ENCODE measurements around the gene IPO9. TPM values are rescaled to one million over a fixed set of nuclear protein-coding genes. Genes with fewer than 3 reads are reported as not detected.
"Not testable (repeated sequence)": the region's sequence is repeated elsewhere in the genome, so short reads cannot be mapped to it uniquely, and the experiment has no call there.

Gene IPO9
- total RNA-seq, 4 donors from 2014 or later, result 2.0 to 13.0 (median 7.9) TPM

GRCh38 chr1:201900476-201900875, 71.5 kb downstream of the IPO9 start:
- Histone ChIP-seq H3K4me3 (no peak overlapping the region), H3K4me1 (peaks cover 7 to 63% (median 23%) of the 10 kb centered on the region in 4 donors), H3K36me3 (no peaks in the 10 kb centered on the region), H3K27me3 (no peaks in the 10 kb centered on the region), H3K27ac (peak overlapping the region; percentile 64 to 86 (median 74)), H3K9me3 (no peaks in the 10 kb centered on the region)
- in situ Hi-C loops (cut with MboI; ENCODE audit: low pct_ligation_motif_present in 1 of 4, low pct_unique_long_range_greater_than_20kb in 1 of 4, low sequenced_read_pairs in 3 of 4), result no loop called here
- 73 to 78% methylated on average over 5 of the region's 5 CpGs for WGBS, 2 donors (ENCODE audit: low coverage in 1 of 2)
- TF ChIP-seq, protein P1, sequence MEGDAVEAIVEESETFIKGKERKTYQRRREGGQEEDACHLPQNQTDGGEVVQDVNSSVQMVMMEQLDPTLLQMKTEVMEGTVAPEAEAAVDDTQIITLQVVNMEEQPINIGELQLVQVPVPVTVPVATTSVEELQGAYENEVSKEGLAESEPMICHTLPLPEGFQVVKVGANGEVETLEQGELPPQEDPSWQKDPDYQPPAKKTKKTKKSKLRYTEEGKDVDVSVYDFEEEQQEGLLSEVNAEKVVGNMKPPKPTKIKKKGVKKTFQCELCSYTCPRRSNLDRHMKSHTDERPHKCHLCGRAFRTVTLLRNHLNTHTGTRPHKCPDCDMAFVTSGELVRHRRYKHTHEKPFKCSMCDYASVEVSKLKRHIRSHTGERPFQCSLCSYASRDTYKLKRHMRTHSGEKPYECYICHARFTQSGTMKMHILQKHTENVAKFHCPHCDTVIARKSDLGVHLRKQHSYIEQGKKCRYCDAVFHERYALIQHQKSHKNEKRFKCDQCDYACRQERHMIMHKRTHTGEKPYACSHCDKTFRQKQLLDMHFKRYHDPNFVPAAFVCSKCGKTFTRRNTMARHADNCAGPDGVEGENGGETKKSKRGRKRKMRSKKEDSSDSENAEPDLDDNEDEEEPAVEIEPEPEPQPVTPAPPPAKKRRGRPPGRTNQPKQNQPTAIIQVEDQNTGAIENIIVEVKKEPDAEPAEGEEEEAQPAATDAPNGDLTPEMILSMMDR (IDR thresholded peaks at IDR 0.05), result no peak
- TF ChIP-seq EP300 (IDR thresholded peaks at IDR 0.05; ENCODE audit: low read depth) (no peak), POLR2AphosphoS5 (IDR thresholded peaks at IDR 0.05) (no peak), POLR2A (IDR thresholded peaks at IDR 0.05) (no peak)
- intact Hi-C loops (cut with DNase I; ENCODE audit: low total_unique reads), result no loop called here
- DNase-seq, result no peak

GRCh38 chr1:201901036-201901435, 72.1 kb downstream of the IPO9 start:
- 85 to 100% methylated on average over 1 to 6 of the region's 6 CpGs for WGBS, 2 donors (ENCODE audit: low coverage in 1 of 2)
- H3K4me3 ChIP-seq; DNase-seq; in situ Hi-C loops (cut with MboI; ENCODE audit: low pct_ligation_motif_present in 1 of 4, low pct_unique_long_range_greater_than_20kb in 1 of 4, low sequenced_read_pairs in 3 of 4); H3K9me3 ChIP-seq; H3K27me3 ChIP-seq; intact Hi-C loops (cut with DNase I; ENCODE audit: low total_unique reads); H3K36me3 ChIP-seq: not testable (repeated sequence)
- Histone ChIP-seq H3K4me1 (peaks cover 9 to 67% (median 28%) of the 10 kb centered on the region in 4 donors), H3K27ac (peak overlapping the region; percentile 64 to 86 (median 74))

- Histone ChIP-seq H3K27ac (peak overlapping the region; percentile 83 to 93 (median 89)), H3K9me3 (no peaks in the 10 kb centered on the region), H3K36me3 (no peaks in the 10 kb centered on the region), H3K4me3 (no peak overlapping the region), H3K4me1 (peaks cover 13 to 69% (median 34%) of the 10 kb centered on the region in 4 donors), H3K27me3 (no peaks in the 10 kb centered on the region)
- in situ Hi-C loops (cut with MboI; ENCODE audit: low pct_ligation_motif_present in 1 of 4, low pct_unique_long_range_greater_than_20kb in 1 of 4, low sequenced_read_pairs in 3 of 4), result no loop called here
- intact Hi-C loops (cut with DNase I; ENCODE audit: low total_unique reads), result no loop called here
- WGBS, 2 donors (ENCODE audit: low coverage in 1 of 2), result 66 to 92% methylated on average over 2 to 3 of the region's 3 CpGs
- TF ChIP-seq POLR2AphosphoS5 (IDR thresholded peaks at IDR 0.05) (no peak), EP300 (IDR thresholded peaks at IDR 0.05; ENCODE audit: low read depth) (no peak), POLR2A (IDR thresholded peaks at IDR 0.05) (no peak)
- TF ChIP-seq, protein P1 (IDR thresholded peaks at IDR 0.05), result no peak
- no peak for DNase-seq
These were observed 73.2 kb downstream of the IPO9 start for GRCh38 chr1:201902198-201902597.

DNA sequence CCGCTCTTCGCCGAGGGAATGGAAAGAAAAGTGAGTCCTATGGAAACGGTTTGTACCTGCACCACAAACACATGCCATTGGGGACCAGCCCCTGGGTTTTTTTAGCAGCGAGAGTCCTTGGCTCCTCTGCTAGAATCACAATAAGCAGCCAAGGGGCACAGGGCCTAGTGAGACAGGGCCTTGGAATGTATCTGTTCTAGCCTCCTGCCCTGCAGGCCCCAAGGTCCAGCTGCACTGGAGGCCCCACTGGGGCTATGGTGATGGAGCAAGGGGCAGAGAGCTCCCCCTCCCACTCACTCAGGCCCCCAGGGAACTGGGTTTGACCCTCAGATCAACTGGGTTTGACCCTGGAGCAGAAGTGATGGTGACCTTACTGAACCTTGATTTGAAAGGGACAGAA, 74.2 kb downstream of the IPO9 start:
- no peak overlapping the region for H3K4me3 ChIP-seq
- peaks cover 13 to 65% (median 34%) of the 10 kb centered on the region in 4 donors for H3K4me1 ChIP-seq
- H3K36me3 ChIP-seq, result no peaks in the 10 kb centered on the region
- in situ Hi-C loops (cut with MboI; ENCODE audit: low pct_ligation_motif_present in 1 of 4, low pct_unique_long_range_greater_than_20kb in 1 of 4, low sequenced_read_pairs in 3 of 4) (no loop called here), intact Hi-C loops (cut with DNase I; ENCODE audit: low total_unique reads) (no loop called here)
- TF ChIP-seq, protein P1 (IDR thresholded peaks at IDR 0.05), result no peak
- TF ChIP-seq POLR2AphosphoS5 (IDR thresholded peaks at IDR 0.05), result peak in 2 of 3 donors; percentile 24 to 39
- peak overlapping the region; percentile 83 to 93 (median 89) for H3K27ac ChIP-seq
- WGBS, 2 donors (ENCODE audit: low coverage in 1 of 2), result 70 to 78% methylated on average over 4 to 5 of the region's 5 CpGs
- no peaks in the 10 kb centered on the region for H3K9me3 ChIP-seq
- peak; percentile 26 for DNase-seq
- H3K27me3 ChIP-seq, result no peaks in the 10 kb centered on the region

GRCh38 chr1:201904579-201904978, 75.6 kb downstream of the IPO9 start:
- DNase-seq, result peak; percentile 41
- Histone ChIP-seq H3K36me3 (no peaks in the 10 kb centered on the region), H3K9me3 (no peaks in the 10 kb centered on the region), H3K27me3 (no peaks in the 10 kb centered on the region), H3K27ac (peak overlapping the region; percentile 83 to 93 (median 89)), H3K4me1 (peaks cover 13 to 66% (median 40%) of the 10 kb centered on the region in 4 donors), H3K4me3 (no peak overlapping the region)
- in situ Hi-C loops (cut with MboI; ENCODE audit: low pct_ligation_motif_present in 1 of 4, low pct_unique_long_range_greater_than_20kb in 1 of 4, low sequenced_read_pairs in 3 of 4), result no loop called here
- 48 to 53% methylated on average over 3 to 6 of the region's 6 CpGs for WGBS, 2 donors (ENCODE audit: low coverage in 1 of 2)
- intact Hi-C loops (cut with DNase I; ENCODE audit: low total_unique reads), result no loop called here
- TF ChIP-seq POLR2AphosphoS5 (IDR thresholded peaks at IDR 0.05), result peak in 2 of 3 donors; percentile 57 to 59
- no peak for TF ChIP-seq EP300 (IDR thresholded peaks at IDR 0.05; ENCODE audit: low read depth)
- TF ChIP-seq POLR2A (IDR thresholded peaks at IDR 0.05), result peak; percentile 22
